ENCODE results near the gene IL20RB. TPM values are rescaled to one million over a fixed set of nuclear protein-coding genes. Genes with fewer than 3 reads are reported as not detected.
"Not testable (repeated sequence)": the region's sequence is repeated elsewhere in the genome, so short reads cannot be mapped to it uniquely, and the experiment has no call there.

Gene IL20RB
- total RNA-seq, 2 experiments from 2014 or later: 1.5 to 2.2 TPM

DNA sequence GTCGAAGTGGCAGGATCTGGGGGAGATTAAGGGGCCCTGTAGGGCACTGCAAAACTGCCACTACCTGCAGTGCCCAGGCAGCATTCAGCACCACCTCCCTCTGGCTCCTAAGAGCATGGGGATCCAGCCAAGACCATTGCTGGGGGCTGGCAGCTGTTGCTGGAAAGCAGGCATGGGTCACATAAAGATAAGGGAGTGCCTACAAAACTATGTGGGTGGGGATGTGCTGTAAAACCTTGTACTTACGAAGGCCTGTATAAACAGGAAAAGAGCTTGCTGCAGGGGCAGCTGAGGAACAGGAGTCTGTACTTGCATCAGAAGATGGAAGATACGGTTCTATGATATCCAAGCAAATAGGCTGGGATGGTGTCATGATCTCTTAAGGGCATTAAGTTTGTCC, 27.1 kb downstream of the IL20RB start:
- H3K4me3 Mint-ChIP-seq: no peak overlapping the region
- ChIA-PET CTCF (no interaction called here), POLR2A (no interaction called here)
- H3K4me1 Mint-ChIP-seq (ENCODE audit: low read depth): peaks cover 12% of the 10 kb centered on the region
- no peak for ATAC-seq (ENCODE audit: poor library complexity)
- Histone ChIP-seq H3K4me3 (ENCODE audit: low read length) (no peak overlapping the region), H3K4me1 (ENCODE audit: insufficient read depth, low read length) (no peaks in the 10 kb centered on the region), H3K27me3 (ENCODE audit: control insufficient read depth in 1 of 2, insufficient read depth in 2 of 2, low read length in 2 of 2) (no peaks in the 10 kb centered on the region), H3K27ac (ENCODE audit: low read depth in 1 of 2, low read length in 2 of 2) (no peak overlapping the region), H3K9me3 (ENCODE audit: control insufficient read depth in 1 of 2, insufficient read depth in 1 of 2, low read length in 2 of 2) (no peaks in the 10 kb centered on the region), H3K36me3 (ENCODE audit: insufficient read depth, low read length) (no peaks in the 10 kb centered on the region)
- no peak overlapping the region for H3K27ac Mint-ChIP-seq
- TF ChIP-seq CTCF (IDR thresholded peaks at IDR 0.05): no peak
- no peak for DNase-seq
- no peaks in the 10 kb centered on the region for H3K27me3 Mint-ChIP-seq
- no peaks in the 10 kb centered on the region for H3K9me3 Mint-ChIP-seq
- intact Hi-C loops (cut with DNase I, micrococcal nuclease): no loop called here
- H3K36me3 Mint-ChIP-seq (ENCODE audit: low read depth): no peaks in the 10 kb centered on the region

- H3K4me1 Mint-ChIP-seq (ENCODE audit: low read depth): peaks cover 12% of the 10 kb centered on the region
- POLR2A ChIA-PET: interaction anchor here (0.6 kb wide), 1 partner anchor 40 kb away, joined by 3 read pairs; no protein-coding TSS in a partner anchor
These were observed 29.7 kb downstream of the IL20RB start for GRCh38 chr3:136987398-136987980.

DNA sequence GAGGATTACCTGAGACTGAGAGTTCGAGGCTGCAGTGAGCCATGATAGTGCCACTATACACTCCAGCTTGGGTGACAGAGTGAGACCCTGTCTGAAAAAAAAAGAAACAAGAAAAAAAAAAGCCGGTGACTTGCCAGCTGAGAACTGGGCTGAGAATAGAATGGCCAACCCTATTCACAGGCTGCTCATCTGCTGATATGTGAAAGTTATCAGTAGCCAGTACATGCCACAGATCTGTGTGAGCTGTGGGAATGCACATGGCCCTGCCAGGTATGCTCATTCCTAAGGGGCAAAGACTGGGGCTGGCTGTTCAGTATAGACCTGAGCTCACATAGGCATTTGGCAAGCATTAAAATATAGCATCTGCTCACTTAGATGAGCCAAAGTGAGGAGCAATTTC, 30.9 kb downstream of the IL20RB start:
- no peak for TF ChIP-seq CTCF (IDR thresholded peaks at IDR 0.05)
- Mint-ChIP-seq H3K27me3 (no peaks in the 10 kb centered on the region), H3K4me3 (no peak overlapping the region), H3K36me3 (ENCODE audit: low read depth) (no peaks in the 10 kb centered on the region), H3K4me1 (ENCODE audit: low read depth) (peaks cover 12% of the 10 kb centered on the region), H3K9me3 (no peaks in the 10 kb centered on the region), H3K27ac (no peak overlapping the region)
- ChIA-PET CTCF (interaction anchor here (1.5 kb wide), 1 partner anchor 44 kb away, joined by 4 read pairs; no protein-coding TSS in a partner anchor), POLR2A (interaction anchor here (0.7 kb wide), 1 partner anchor 14 kb away, joined by 4 read pairs; no protein-coding TSS in a partner anchor)
- no peak for ATAC-seq (ENCODE audit: poor library complexity)
- intact Hi-C loops (cut with DNase I, micrococcal nuclease): no loop called here
- DNase-seq: no peak
- H3K9me3 ChIP-seq (ENCODE audit: control insufficient read depth in 1 of 2, insufficient read depth in 1 of 2, low read length in 2 of 2): no peaks in the 10 kb centered on the region
- H3K27ac ChIP-seq (ENCODE audit: low read depth in 1 of 2, low read length in 2 of 2): no peak overlapping the region
- H3K27me3 ChIP-seq (ENCODE audit: control insufficient read depth in 1 of 2, insufficient read depth in 2 of 2, low read length in 2 of 2): no peaks in the 10 kb centered on the region
- H3K4me3 ChIP-seq (ENCODE audit: low read length): no peak overlapping the region
- H3K4me1 ChIP-seq (ENCODE audit: insufficient read depth, low read length): no peaks in the 10 kb centered on the region
- no peaks in the 10 kb centered on the region for H3K36me3 ChIP-seq (ENCODE audit: insufficient read depth, low read length)

More at GRCh38 chr3:136987398-136987980, 29.7 kb downstream of the IL20RB start:
- intact Hi-C loops (cut with DNase I, micrococcal nuclease); H3K4me1 ChIP-seq (ENCODE audit: insufficient read depth, low read length); CTCF ChIA-PET; H3K9me3 ChIP-seq (ENCODE audit: control insufficient read depth in 1 of 2, insufficient read depth in 1 of 2, low read length in 2 of 2); H3K36me3 ChIP-seq (ENCODE audit: insufficient read depth, low read length); H3K27ac Mint-ChIP-seq; DNase-seq; ATAC-seq (ENCODE audit: poor library complexity); H3K9me3 Mint-ChIP-seq; H3K4me3 Mint-ChIP-seq; H3K4me3 ChIP-seq (ENCODE audit: low read length); H3K27me3 Mint-ChIP-seq; H3K27ac ChIP-seq (ENCODE audit: low read depth in 1 of 2, low read length in 2 of 2); H3K27me3 ChIP-seq (ENCODE audit: control insufficient read depth in 1 of 2, insufficient read depth in 2 of 2, low read length in 2 of 2); H3K36me3 Mint-ChIP-seq (ENCODE audit: low read depth): not testable (repeated sequence)

All from CD4-positive, alpha-beta T cell (primary cell).